DLD1 (cell line): ENCODE results near the gene TTLL11.

ENCODE experiments used
- in situ Hi-C: cut with HindIII; loops from 2 replicates; pipeline ENCODE4 v1.10.0; 2017; ENCODE audit warnings: low sequenced_read_pairs

Gene TTLL11

GRCh38 chr9:121949364-121949763 lies 143.7 kb downstream of the TTLL11 start:
- in situ Hi-C loops = no loop called here

GRCh38 chr9:121947775-121948174 lies 145.3 kb downstream of the TTLL11 start:
- in situ Hi-C loops = no loop called here

GRCh38 chr9:121946465-121946864 lies 146.6 kb downstream of the TTLL11 start:
- in situ Hi-C loops = no loop called here

GRCh38 chr9:121945849-121946248 lies 147.3 kb downstream of the TTLL11 start:
- in situ Hi-C loops = no loop called here

- in situ Hi-C loops = no loop called here
These were observed 147.8 kb downstream of the TTLL11 start for GRCh38 chr9:121945281-121945680.

- in situ Hi-C loops = no loop called here
These were observed 148.4 kb downstream of the TTLL11 start for GRCh38 chr9:121944711-121945191.

GRCh38 chr9:121943463-121943862 lies 149.6 kb downstream of the TTLL11 start:
- in situ Hi-C loops = no loop called here

GRCh38 chr9:121942866-121943382 lies 150.2 kb downstream of the TTLL11 start:
- in situ Hi-C loops = no loop called here

GRCh38 chr9:121942313-121942712 lies 150.8 kb downstream of the TTLL11 start:
- in situ Hi-C loops = no loop called here

GRCh38 chr9:121939643-121940042 lies 153.5 kb downstream of the TTLL11 start:
- in situ Hi-C loops = no loop called here

- in situ Hi-C loops = no loop called here
These were observed 154.5 kb downstream of the TTLL11 start for GRCh38 chr9:121938621-121939020.

- in situ Hi-C loops = no loop called here
These were observed 155.9 kb downstream of the TTLL11 start for GRCh38 chr9:121937240-121937639.

GRCh38 chr9:121935739-121936138 lies 157.4 kb downstream of the TTLL11 start:
- in situ Hi-C loops = no loop called here

GRCh38 chr9:121930956-121931355 lies 162.2 kb downstream of the TTLL11 start:
- in situ Hi-C loops = no loop called here

GRCh38 chr9:121929893-121930875 lies 162.9 kb downstream of the TTLL11 start:
- in situ Hi-C loops = no loop called here

GRCh38 chr9:121927636-121928035 lies 165.5 kb downstream of the TTLL11 start:
- in situ Hi-C loops = no loop called here

GRCh38 chr9:121927081-121927480 lies 166.0 kb downstream of the TTLL11 start:
- in situ Hi-C loops = no loop called here

GRCh38 chr9:121926351-121926801 lies 166.7 kb downstream of the TTLL11 start:
- in situ Hi-C loops = no loop called here

GRCh38 chr9:121925935-121926334 lies 167.2 kb downstream of the TTLL11 start:
- in situ Hi-C loops = no loop called here

GRCh38 chr9:121924700-121925099 lies 168.4 kb downstream of the TTLL11 start:
- in situ Hi-C loops = no loop called here

GRCh38 chr9:121921444-121921843 lies 171.7 kb downstream of the TTLL11 start:
- in situ Hi-C loops = no loop called here
